ENCODE results near the gene DLG2.

DNA sequence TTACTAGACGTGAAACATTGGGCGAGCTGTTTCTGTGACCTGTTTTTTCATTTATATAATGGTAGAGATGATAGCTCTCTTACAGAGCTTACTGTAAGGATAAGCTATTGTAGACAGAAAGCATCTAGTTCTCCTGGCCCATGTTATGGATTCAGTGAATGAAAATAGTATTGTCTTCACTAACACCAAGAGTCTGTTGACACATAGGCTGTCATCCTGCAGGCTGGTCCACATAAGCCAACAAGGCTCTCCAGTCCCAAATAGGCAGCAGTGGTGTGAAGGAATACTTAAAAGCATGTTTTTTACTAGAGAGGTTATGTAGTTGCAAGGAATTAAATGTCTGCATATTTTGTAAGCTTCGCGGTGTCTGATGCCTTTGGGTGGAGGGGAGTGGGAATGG lies 1963.2 kb downstream of the DLG2 start:
- TF ChIP-seq TAF1 (IDR thresholded peaks at IDR 0.05; ENCODE audit: borderline replicate concordance, insufficient read depth, low read length), result no peak
- TF ChIP-seq, protein P1, sequence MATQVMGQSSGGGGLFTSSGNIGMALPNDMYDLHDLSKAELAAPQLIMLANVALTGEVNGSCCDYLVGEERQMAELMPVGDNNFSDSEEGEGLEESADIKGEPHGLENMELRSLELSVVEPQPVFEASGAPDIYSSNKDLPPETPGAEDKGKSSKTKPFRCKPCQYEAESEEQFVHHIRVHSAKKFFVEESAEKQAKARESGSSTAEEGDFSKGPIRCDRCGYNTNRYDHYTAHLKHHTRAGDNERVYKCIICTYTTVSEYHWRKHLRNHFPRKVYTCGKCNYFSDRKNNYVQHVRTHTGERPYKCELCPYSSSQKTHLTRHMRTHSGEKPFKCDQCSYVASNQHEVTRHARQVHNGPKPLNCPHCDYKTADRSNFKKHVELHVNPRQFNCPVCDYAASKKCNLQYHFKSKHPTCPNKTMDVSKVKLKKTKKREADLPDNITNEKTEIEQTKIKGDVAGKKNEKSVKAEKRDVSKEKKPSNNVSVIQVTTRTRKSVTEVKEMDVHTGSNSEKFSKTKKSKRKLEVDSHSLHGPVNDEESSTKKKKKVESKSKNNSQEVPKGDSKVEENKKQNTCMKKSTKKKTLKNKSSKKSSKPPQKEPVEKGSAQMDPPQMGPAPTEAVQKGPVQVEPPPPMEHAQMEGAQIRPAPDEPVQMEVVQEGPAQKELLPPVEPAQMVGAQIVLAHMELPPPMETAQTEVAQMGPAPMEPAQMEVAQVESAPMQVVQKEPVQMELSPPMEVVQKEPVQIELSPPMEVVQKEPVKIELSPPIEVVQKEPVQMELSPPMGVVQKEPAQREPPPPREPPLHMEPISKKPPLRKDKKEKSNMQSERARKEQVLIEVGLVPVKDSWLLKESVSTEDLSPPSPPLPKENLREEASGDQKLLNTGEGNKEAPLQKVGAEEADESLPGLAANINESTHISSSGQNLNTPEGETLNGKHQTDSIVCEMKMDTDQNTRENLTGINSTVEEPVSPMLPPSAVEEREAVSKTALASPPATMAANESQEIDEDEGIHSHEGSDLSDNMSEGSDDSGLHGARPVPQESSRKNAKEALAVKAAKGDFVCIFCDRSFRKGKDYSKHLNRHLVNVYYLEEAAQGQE (IDR thresholded peaks at IDR 0.05; ENCODE audit: insufficient read depth in 1 of 2, low read depth in 2 of 2, low read length in 2 of 2), result no peak
